Measurements from ENCODE around the gene NAALADL2. TPM values are rescaled to one million over a fixed set of nuclear protein-coding genes. Genes with fewer than 3 reads are reported as not detected.

The NAALADL2 gene
- total and polyA plus RNA-seq, 2 of the 13 experiments (the other 11 are each of a cell fraction or from before 2014, with no cell fraction given), result 0.08 TPM; not detected in 1

- TF ChIP-seq NCOA1 (CRISPR knock-in tag; IDR thresholded peaks at IDR 0.05) (no peak), NFIB (CRISPR knock-in tag; IDR thresholded peaks at IDR 0.05; ENCODE audit: borderline replicate concordance) (no peak), ZNF552 (CRISPR knock-in tag; IDR thresholded peaks at IDR 0.05; ENCODE audit: borderline replicate concordance) (no peak)
These were observed 616.6 kb downstream of the NAALADL2 start (continued) for GRCh38 chr3:175475765-175476164.

GRCh38 chr3:175476489-175476888 is 617.4 kb downstream of the NAALADL2 start:
- H3K9ac ChIP-seq (ENCODE audit: insufficient read depth, low read depth, low read length), result no peak overlapping the region
- intact Hi-C loops (cut with micrococcal nuclease; ENCODE audit: unreplicated experiment), result no loop called here
- BruUV-seq (replicated peaks), result no TSS peak
- H3K27me3 ChIP-seq (ENCODE audit: control insufficient read depth in 1 of 2, insufficient read depth in 2 of 2, low read length in 2 of 2), result no peaks in the 10 kb centered on the region
- H3K79me2 ChIP-seq (ENCODE audit: insufficient read depth, low read length), result no peaks in the 10 kb centered on the region
- no peaks in the 10 kb centered on the region for H4K20me1 ChIP-seq (ENCODE audit: insufficient read depth, low read length)
- no peak overlapping the region for H3K27ac ChIP-seq (ENCODE audit: extremely low read length, insufficient read depth, low read length)
- ChIA-PET POLR2A (no interaction called here), CTCF (ENCODE audit: low intra/inter-chr PET ratio, low total read pairs) (no interaction called here)
- no peak overlapping the region for H3K4me3 ChIP-seq (replicated peaks in 1 of 3; ENCODE audit: insufficient read depth in 1 of 3, low read depth in 2 of 3, low read length in 3 of 3)
- H3K36me3 ChIP-seq (replicated peaks in 1 of 2; ENCODE audit: control insufficient read depth in 1 of 2, insufficient read depth in 2 of 2, low read length in 2 of 2), result no peaks in the 10 kb centered on the region
- no peaks in the 10 kb centered on the region for H3K9me3 ChIP-seq (ENCODE audit: low read length)
- H2AFZ ChIP-seq (ENCODE audit: low read length), result no peak overlapping the region
- TF ChIP-seq ZNF672 (CRISPR knock-in tag; IDR thresholded peaks at IDR 0.05) (no peak), DMAP1 (CRISPR knock-in tag; IDR thresholded peaks at IDR 0.05) (no peak), TFDP2 (CRISPR knock-in tag; IDR thresholded peaks at IDR 0.05) (no peak), ZNF282 (IDR thresholded peaks at IDR 0.05; ENCODE audit: partially characterized antibody) (no peak), FOXC1 (CRISPR knock-in tag; IDR thresholded peaks at IDR 0.05; ENCODE audit: borderline replicate concordance) (no peak), NPAS2 (CRISPR knock-in tag; IDR thresholded peaks at IDR 0.05; ENCODE audit: borderline replicate concordance) (no peak), ZNF350 (CRISPR knock-in tag; IDR thresholded peaks at IDR 0.05; ENCODE audit: borderline replicate concordance, low read depth) (no peak), CHD4 (IDR thresholded peaks at IDR 0.05; ENCODE audit: borderline replicate concordance, low read length) (no peak), CREB1 (IDR thresholded peaks at IDR 0.05) (no peak), CREB1 (CRISPR knock-in tag; IDR thresholded peaks at IDR 0.05) (no peak), ERF (CRISPR knock-in tag; IDR thresholded peaks at IDR 0.05) (no peak), STAG1 (CRISPR knock-in tag; IDR thresholded peaks at IDR 0.05) (no peak), MAFK (conservative IDR thresholded peaks at IDR 0.05 in 1 of 2, IDR thresholded peaks at IDR 0.05 in 1 of 2; ENCODE audit: low read length in 2 of 2) (no peak), ZNF766 (CRISPR knock-in tag; IDR thresholded peaks at IDR 0.05; ENCODE audit: borderline replicate concordance) (no peak), ZNF12 (CRISPR knock-in tag; IDR thresholded peaks at IDR 0.05) (no peak)
- TF ChIP-seq, protein P1, sequence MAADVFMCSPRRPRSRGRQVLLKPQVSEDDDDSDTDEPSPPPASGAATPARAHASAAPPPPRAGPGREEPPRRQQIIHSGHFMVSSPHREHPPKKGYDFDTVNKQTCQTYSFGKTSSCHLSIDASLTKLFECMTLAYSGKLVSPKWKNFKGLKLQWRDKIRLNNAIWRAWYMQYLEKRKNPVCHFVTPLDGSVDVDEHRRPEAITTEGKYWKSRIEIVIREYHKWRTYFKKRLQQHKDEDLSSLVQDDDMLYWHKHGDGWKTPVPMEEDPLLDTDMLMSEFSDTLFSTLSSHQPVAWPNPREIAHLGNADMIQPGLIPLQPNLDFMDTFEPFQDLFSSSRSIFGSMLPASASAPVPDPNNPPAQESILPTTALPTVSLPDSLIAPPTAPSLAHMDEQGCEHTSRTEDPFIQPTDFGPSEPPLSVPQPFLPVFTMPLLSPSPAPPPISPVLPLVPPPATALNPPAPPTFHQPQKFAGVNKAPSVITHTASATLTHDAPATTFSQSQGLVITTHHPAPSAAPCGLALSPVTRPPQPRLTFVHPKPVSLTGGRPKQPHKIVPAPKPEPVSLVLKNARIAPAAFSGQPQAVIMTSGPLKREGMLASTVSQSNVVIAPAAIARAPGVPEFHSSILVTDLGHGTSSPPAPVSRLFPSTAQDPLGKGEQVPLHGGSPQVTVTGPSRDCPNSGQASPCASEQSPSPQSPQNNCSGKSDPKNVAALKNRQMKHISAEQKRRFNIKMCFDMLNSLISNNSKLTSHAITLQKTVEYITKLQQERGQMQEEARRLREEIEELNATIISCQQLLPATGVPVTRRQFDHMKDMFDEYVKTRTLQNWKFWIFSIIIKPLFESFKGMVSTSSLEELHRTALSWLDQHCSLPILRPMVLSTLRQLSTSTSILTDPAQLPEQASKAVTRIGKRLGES (CRISPR knock-in tag; IDR thresholded peaks at IDR 0.05; ENCODE audit: borderline replicate concordance), result no peak
- 0% methylated on average over 2 of the region's 2 CpGs for WGBS (ENCODE audit: low lambda C conversion rate)
- ATAC-seq (no peak), DNase-seq (ENCODE audit: low spot score) (no peak), FAIRE-seq (no peak)
- H3K4me2 ChIP-seq (ENCODE audit: low read depth, low read length), result no peak overlapping the region
- in situ Hi-C loops (cut with HindIII; ENCODE audit: extremely low pct_ligation_motif_present, low pct_unique_long_range_greater_than_20kb), result no loop called here
- H3K4me1 ChIP-seq (ENCODE audit: insufficient read depth, low read length), result no peaks in the 10 kb centered on the region
